K562 (cell line): ENCODE measurements around the gene ROBO1. TPM values are rescaled to one million over a fixed set of nuclear protein-coding genes. Genes with fewer than 3 reads are reported as not detected.

Experiments used
- ATAC-seq: fragments of 200-7000 bp; cut with Tn5 transposase; 3 replicates; pipeline ENCODE4 v1.9.1; 2020; ENCODE audit warnings: moderate library complexity
- BruUV-seq: library from RNA; stranded (reverse); fragments of 400-500 nt; replicated peaks from 2 replicates; lab custom pipeline; 2021; lab: Mats Ljungman, UMichigan
- CTCF ChIA-PET: fragments of 300-600 bp; formaldehyde crosslinking; extraction: SDS; loops from one replicate; lab custom pipeline; 2021; ENCODE audit warnings: low intra/inter-chr PET ratio; lab: Yijun Ruan, JAX
- POLR2A ChIA-PET: fragments of 300-600, 350-650 bp; sonication (Branson Sonifier 250); formaldehyde crosslinking; extraction: SDS; loops from one replicate; lab custom pipeline; 2021; ENCODE audit warnings: antibody characterized with exemption, inconsistent platforms; lab: Yijun Ruan, JAX
- DNase-seq, 4 experiments: peaks; one replicate each; pipeline versions ENCODE4 v3.0.0 to v3.0.0-alpha.2; 2011 to 2018; ENCODE audit warnings: low spot score in 3 of 4, mixed read lengths in 3 of 4; ENCODE audit errors: extremely low read depth in 1 of 4
- FAIRE-seq: peaks from 2 replicates; lab custom pipeline; 2011; peaks lifted over from hg19 to GRCh38; lab: Jason Lieb, UNC
- H2AFZ ChIP-seq: 2 replicates; pipeline ENCODE4 v1.6.0; 2011; ENCODE audit warnings: low read depth, low read length, control low read depth, inconsistent platforms
- H3K27ac ChIP-seq: fragments of 200-600 bp; 3 replicates; pipeline ENCODE4 v1.8.0; 2011; ENCODE audit warnings: low read depth, mild to moderate bottlenecking, control low read depth, inconsistent platforms, low read length, moderate library complexity, mixed read lengths; ENCODE audit errors: extremely low read depth
- H3K27me3 ChIP-seq, 2 experiments: fragments of 300-600 bp in 1 of 2; 2 replicates in 1 of 2; 3 replicates in 1 of 2; pipeline versions ENCODE4 v1.6.0 to v1.8.0; 2011; ENCODE audit warnings: inconsistent platforms in 2 of 2, low read length in 2 of 2, mild to moderate bottlenecking in 1 of 2, mixed read lengths in 1 of 2, moderate library complexity in 1 of 2; ENCODE audit not compliant: control insufficient read depth in 2 of 2, insufficient read depth in 2 of 2
- H3K36me3 ChIP-seq: fragments of 300-600 bp; 3 replicates; pipeline ENCODE4 v1.8.0; 2011; ENCODE audit warnings: mild to moderate bottlenecking, low read length, inconsistent platforms; ENCODE audit not compliant: control insufficient read depth, insufficient read depth
- H3K4me1 ChIP-seq, 2 experiments: fragments of 200-600 bp in 1 of 2; replicated peaks in 1 of 2; 2 replicates in 1 of 2; 3 replicates in 1 of 2; pipeline versions ENCODE4 v1.5.1 to v1.8.0; 2011; ENCODE audit warnings: inconsistent platforms in 2 of 2, low read length in 2 of 2, mild to moderate bottlenecking in 1 of 2, mixed read lengths in 1 of 2, moderate library complexity in 1 of 2; ENCODE audit not compliant: control insufficient read depth in 2 of 2, insufficient read depth in 2 of 2
- H3K4me2 ChIP-seq: 2 replicates; pipeline ENCODE4 v1.6.1; 2011; ENCODE audit warnings: low read length, control low read depth, inconsistent platforms, mixed read lengths; ENCODE audit not compliant: insufficient read depth
- H3K4me3 ChIP-seq: fragments of 200-600 bp; sonication (generic), shearing (Covaris generic); 2 replicates; pipeline ENCODE4 v1.5.1; 2016; ENCODE audit warnings: control low read depth, inconsistent platforms
- H3K79me2 ChIP-seq: fragments of 200-600 bp; 3 replicates; pipeline ENCODE4 v1.8.0; 2011; ENCODE audit warnings: low read length, inconsistent platforms; ENCODE audit not compliant: control insufficient read depth, insufficient read depth
- H3K9ac ChIP-seq, 2 experiments: 2 replicates each; pipeline versions ENCODE4 v1.6.0 to v1.6.1; 2011; ENCODE audit warnings: low read depth in 2 of 2, low read length in 2 of 2, control low read depth in 1 of 2, inconsistent platforms in 1 of 2, mild to moderate bottlenecking in 1 of 2, mixed read lengths in 1 of 2; ENCODE audit not compliant: insufficient read depth in 1 of 2
- H3K9me1 ChIP-seq: one replicate; pipeline ENCODE4 v1.6.0; 2011; ENCODE audit warnings: inconsistent platforms, mild to moderate bottlenecking, low read length, moderate library complexity; ENCODE audit not compliant: control insufficient read depth, insufficient read depth
- H3K9me3 ChIP-seq: replicated peaks from 2 replicates; pipeline ENCODE4 v1.5.1; 2011; ENCODE audit warnings: low read depth, low read length, inconsistent platforms; ENCODE audit not compliant: control insufficient read depth, insufficient read depth
- H4K20me1 ChIP-seq: replicated peaks from 2 replicates; pipeline ENCODE4 v1.6.1; 2011; ENCODE audit warnings: low read length, inconsistent platforms, mixed read lengths; ENCODE audit not compliant: control insufficient read depth, insufficient read depth
- CBX8 ChIP-seq: fragments of 200-600 bp; sonication (generic); IDR thresholded peaks from 2 replicates; pipeline ENCODE4 v1.6.1; 2012; ENCODE audit warnings: borderline replicate concordance, mixed run types, low read depth, mild to moderate bottlenecking, moderate library complexity, mixed read lengths, low read length, control low read depth, inconsistent platforms; ENCODE audit not compliant: poor library complexity, severe bottlenecking; ENCODE audit errors: extremely low read depth
- GABPB1 ChIP-seq: sonication (generic); formaldehyde crosslinking; IDR thresholded peaks from 2 replicates; pipeline ENCODE4 v1.8.0; 2022; ENCODE audit warnings: mild to moderate bottlenecking, missing genetic modification reagents
- JUND ChIP-seq, 2 experiments: IDR thresholded peaks; 2 replicates in 1 of 2; 3 replicates in 1 of 2; pipeline ENCODE4 v1.6.1; 2011; ENCODE audit warnings: borderline replicate concordance in 2 of 2, low read depth in 2 of 2, low read length in 2 of 2, improper control_type of control experiment in 1 of 2, missing biosample characterization in 1 of 2, missing genetic modification characterization in 1 of 2, missing genetic modification reagents in 1 of 2
- KLF16 ChIP-seq: IDR thresholded peaks from 2 replicates; pipeline ENCODE4 v1.6.1; 2016; ENCODE audit warnings: antibody characterized with exemption
- L3MBTL2 ChIP-seq: fragments of 450-650 bp; IDR thresholded peaks from 2 replicates; pipeline ENCODE4 v1.6.1; 2016; ENCODE audit warnings: mild to moderate bottlenecking, moderate library complexity
- MTF1 ChIP-seq: fragments of 250-450 bp; sonication (Bioruptor Pico); IDR thresholded peaks from 2 replicates; pipeline ENCODE4 v1.9.0; 2021; ENCODE audit warnings: moderate library complexity, mild to moderate bottlenecking, inconsistent platforms, borderline replicate concordance
- NFRKB ChIP-seq: fragments of 450-650 bp; IDR thresholded peaks from 2 replicates; pipeline ENCODE4 v1.6.1; 2016; ENCODE audit warnings: low read depth
- PHF20 ChIP-seq: fragments of 450-650 bp; IDR thresholded peaks from 2 replicates; pipeline ENCODE4 v1.6.1; 2018; ENCODE audit not compliant: partially characterized antibody
- TAF7 ChIP-seq: fragments of 450-650 bp; IDR thresholded peaks from 2 replicates; pipeline ENCODE4 v1.6.1; 2016; ENCODE audit warnings: missing genetic modification characterization, missing compliant biosample characterization
- ZEB2 ChIP-seq: fragments of 450-650 bp; IDR thresholded peaks from 2 replicates; pipeline ENCODE4 v1.6.1; 2016
- ZNF184 ChIP-seq: sonication (generic); formaldehyde crosslinking; IDR thresholded peaks from 2 replicates; pipeline ENCODE4 v1.5.0; 2020; ENCODE audit warnings: missing genetic modification reagents
- WGBS: fragments of 100-300 bp; shearing (Covaris generic); methylation state at CpG from one replicate; pipeline ENCODE4 v1.1.6; 2016; ENCODE audit warnings: low coverage, mixed read lengths; ENCODE audit not compliant: insufficient coverage; ENCODE audit errors: missing lambda C conversion rate; 5-methylcytosine and 5-hydroxymethylcytosine counted together
- in situ Hi-C: fragments of 300-500 bp; cut with MboI; formaldehyde crosslinking; loops from 4 replicates; pipeline ENCODE4 v1.15.0; 2018; ENCODE audit warnings: inconsistent platforms, mixed read lengths
- intact Hi-C: fragments of 100-400 bp; cut with micrococcal nuclease; formaldehyde crosslinking; loops from 2 replicates; pipeline ENCODE4 v1.14.2; 2022
- polyA plus RNA-seq, 8 experiments: library from polyadenylated mRNA; depleted of rRNA in 4 of 8; stranded (reverse) in 5 of 8; unstranded in 3 of 8; fragments of >200 nt; fragmentation: Nextera tagmentation in 2 of 8; fragmentation: Illumina TruSeq in 1 of 8; extraction: Ambion mirVana in 2 of 8; extraction: Trizol in 1 of 8; gene quantifications; 2 replicates each; pipeline versions ENCODE4 v1.2.1 to v1.2.3, GENCODE V29; 2011 to 2014; ENCODE audit warnings: inconsistent platforms in 1 of 8, missing spikeins in 1 of 8
- total RNA-seq, 7 experiments: library from RNA; depleted of rRNA in 6 of 7; stranded (reverse); fragments of >200 nt in 6 of 7; fragmentation: Illumina TruSeq in 2 of 7; extraction: Trizol in 2 of 7; gene quantifications; 2 replicates each; pipeline versions ENCODE4 v1.2.1 to v1.2.3, GENCODE V29; 2011 to 2021; ENCODE audit warnings: low replicate concordance in 1 of 7
- TF ChIP-seq, protein P1 (sequence below): sonication (generic); formaldehyde crosslinking; IDR thresholded peaks from 2 replicates; pipeline ENCODE4 v1.8.0; 2023; ENCODE audit warnings: mild to moderate bottlenecking, missing genetic modification reagents
- TF ChIP-seq, protein P2 (sequence below), 2 experiments: fragments of 450-650 bp in 1 of 2; sonication (generic) in 1 of 2; formaldehyde crosslinking in 1 of 2; IDR thresholded peaks; 2 replicates each; pipeline versions ENCODE4 v1.7.1 to v1.9.0; 2016 to 2022; ENCODE audit warnings: inconsistent platforms in 1 of 2, mild to moderate bottlenecking in 1 of 2, missing genetic modification reagents in 1 of 2

The ROBO1 gene
- total and polyA plus RNA-seq, 9 of the 15 experiments (the other 6 are each of a cell fraction or from before 2014, with no cell fraction given) = 0.01 to 0.53 (median 0.17) TPM; not detected in 5

DNA sequence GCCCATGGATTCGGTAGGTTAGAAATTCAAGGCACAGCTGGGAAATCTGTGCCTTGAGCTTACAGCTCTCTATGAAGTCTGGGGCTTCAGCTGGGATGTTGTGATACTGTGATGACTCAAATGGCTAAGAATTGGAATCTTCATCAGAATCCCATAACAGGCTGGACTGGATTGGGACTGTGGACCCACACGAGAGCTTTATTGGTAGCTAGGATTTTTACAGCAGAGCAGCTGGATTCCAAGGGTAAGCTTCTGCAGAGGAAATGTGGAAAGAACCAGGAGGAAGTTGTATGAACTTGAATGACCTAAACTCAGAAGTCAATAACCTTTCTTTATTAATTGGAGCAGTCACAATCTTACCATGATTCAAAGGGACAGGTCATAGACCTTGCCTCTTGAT is 1187.1 kb downstream of the ROBO1 start:
- Histone ChIP-seq H4K20me1 (no peaks in the 10 kb centered on the region), H3K79me2 (no peaks in the 10 kb centered on the region), H3K27me3 (no peaks in the 10 kb centered on the region), H3K36me3 (no peaks in the 10 kb centered on the region), H2AFZ (no peak overlapping the region), H3K9ac (no peak overlapping the region), H3K9me3 (no peaks in the 10 kb centered on the region), H3K4me3 (no peak overlapping the region), H3K4me1 (no peaks in the 10 kb centered on the region), H3K9me1 (no peaks in the 10 kb centered on the region), H3K4me2 (no peak overlapping the region), H3K27ac (no peak overlapping the region)
- no peak for DNase-seq
- ChIA-PET CTCF (no interaction called here), POLR2A (no interaction called here)
- 0% methylated on average over 1 of the region's 2 CpGs for WGBS
- intact Hi-C loops (no loop called here), in situ Hi-C loops (no loop called here)
- ATAC-seq = no peak
- BruUV-seq = no TSS peak
- no peak for FAIRE-seq
- TF ChIP-seq JUND (IDR thresholded peaks at IDR 0.05; ENCODE audit: borderline replicate concordance, low read depth, low read length) (no peak), JUND (tag; IDR thresholded peaks at IDR 0.05; ENCODE audit: borderline replicate concordance, low read depth, low read length) (no peak), ZNF184 (no peak), ZEB2 (no peak), GABPB1 (CRISPR knock-in tag) (no peak), TAF7 (tag) (no peak), KLF16 (no peak), CBX8 (no peak), MTF1 (CRISPR knock-in tag) (no peak), PHF20 (no peak), NFRKB (no peak), L3MBTL2 (no peak)
- TF ChIP-seq, protein P1, sequence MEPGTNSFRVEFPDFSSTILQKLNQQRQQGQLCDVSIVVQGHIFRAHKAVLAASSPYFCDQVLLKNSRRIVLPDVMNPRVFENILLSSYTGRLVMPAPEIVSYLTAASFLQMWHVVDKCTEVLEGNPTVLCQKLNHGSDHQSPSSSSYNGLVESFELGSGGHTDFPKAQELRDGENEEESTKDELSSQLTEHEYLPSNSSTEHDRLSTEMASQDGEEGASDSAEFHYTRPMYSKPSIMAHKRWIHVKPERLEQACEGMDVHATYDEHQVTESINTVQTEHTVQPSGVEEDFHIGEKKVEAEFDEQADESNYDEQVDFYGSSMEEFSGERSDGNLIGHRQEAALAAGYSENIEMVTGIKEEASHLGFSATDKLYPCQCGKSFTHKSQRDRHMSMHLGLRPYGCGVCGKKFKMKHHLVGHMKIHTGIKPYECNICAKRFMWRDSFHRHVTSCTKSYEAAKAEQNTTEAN = no peak
- TF ChIP-seq, protein P2, sequence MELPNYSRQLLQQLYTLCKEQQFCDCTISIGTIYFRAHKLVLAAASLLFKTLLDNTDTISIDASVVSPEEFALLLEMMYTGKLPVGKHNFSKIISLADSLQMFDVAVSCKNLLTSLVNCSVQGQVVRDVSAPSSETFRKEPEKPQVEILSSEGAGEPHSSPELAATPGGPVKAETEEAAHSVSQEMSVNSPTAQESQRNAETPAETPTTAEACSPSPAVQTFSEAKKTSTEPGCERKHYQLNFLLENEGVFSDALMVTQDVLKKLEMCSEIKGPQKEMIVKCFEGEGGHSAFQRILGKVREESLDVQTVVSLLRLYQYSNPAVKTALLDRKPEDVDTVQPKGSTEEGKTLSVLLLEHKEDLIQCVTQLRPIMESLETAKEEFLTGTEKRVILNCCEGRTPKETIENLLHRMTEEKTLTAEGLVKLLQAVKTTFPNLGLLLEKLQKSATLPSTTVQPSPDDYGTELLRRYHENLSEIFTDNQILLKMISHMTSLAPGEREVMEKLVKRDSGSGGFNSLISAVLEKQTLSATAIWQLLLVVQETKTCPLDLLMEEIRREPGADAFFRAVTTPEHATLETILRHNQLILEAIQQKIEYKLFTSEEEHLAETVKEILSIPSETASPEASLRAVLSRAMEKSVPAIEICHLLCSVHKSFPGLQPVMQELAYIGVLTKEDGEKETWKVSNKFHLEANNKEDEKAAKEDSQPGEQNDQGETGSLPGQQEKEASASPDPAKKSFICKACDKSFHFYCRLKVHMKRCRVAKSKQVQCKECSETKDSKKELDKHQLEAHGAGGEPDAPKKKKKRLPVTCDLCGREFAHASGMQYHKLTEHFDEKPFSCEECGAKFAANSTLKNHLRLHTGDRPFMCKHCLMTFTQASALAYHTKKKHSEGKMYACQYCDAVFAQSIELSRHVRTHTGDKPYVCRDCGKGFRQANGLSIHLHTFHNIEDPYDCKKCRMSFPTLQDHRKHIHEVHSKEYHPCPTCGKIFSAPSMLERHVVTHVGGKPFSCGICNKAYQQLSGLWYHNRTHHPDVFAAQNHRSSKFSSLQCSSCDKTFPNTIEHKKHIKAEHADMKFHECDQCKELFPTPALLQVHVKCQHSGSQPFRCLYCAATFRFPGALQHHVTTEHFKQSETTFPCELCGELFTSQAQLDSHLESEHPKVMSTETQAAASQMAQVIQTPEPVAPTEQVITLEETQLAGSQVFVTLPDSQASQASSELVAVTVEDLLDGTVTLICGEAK (IDR thresholded peaks at IDR 0.05) = no peak
- TF ChIP-seq, protein P2 (CRISPR knock-in tag; IDR thresholded peaks at IDR 0.05) = no peak
